Cerebellar nuclear complex (tissue), 1 donor: Measurements from ENCODE around the gene ACOT9.
"Not testable (repeated sequence)": the region's sequence is repeated elsewhere in the genome, so short reads cannot be mapped to it uniquely, and the experiment has no call there.

Experiments
- DNase-seq, 2 experiments: peaks; one replicate each; lab custom pipeline; 2025; lab: John Stamatoyannopoulos, UW

The ACOT9 gene, protein sequence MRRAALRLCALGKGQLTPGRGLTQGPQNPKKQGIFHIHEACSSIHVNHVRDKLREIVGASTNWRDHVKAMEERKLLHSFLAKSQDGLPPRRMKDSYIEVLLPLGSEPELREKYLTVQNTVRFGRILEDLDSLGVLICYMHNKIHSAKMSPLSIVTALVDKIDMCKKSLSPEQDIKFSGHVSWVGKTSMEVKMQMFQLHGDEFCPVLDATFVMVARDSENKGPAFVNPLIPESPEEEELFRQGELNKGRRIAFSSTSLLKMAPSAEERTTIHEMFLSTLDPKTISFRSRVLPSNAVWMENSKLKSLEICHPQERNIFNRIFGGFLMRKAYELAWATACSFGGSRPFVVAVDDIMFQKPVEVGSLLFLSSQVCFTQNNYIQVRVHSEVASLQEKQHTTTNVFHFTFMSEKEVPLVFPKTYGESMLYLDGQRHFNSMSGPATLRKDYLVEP

DNA sequence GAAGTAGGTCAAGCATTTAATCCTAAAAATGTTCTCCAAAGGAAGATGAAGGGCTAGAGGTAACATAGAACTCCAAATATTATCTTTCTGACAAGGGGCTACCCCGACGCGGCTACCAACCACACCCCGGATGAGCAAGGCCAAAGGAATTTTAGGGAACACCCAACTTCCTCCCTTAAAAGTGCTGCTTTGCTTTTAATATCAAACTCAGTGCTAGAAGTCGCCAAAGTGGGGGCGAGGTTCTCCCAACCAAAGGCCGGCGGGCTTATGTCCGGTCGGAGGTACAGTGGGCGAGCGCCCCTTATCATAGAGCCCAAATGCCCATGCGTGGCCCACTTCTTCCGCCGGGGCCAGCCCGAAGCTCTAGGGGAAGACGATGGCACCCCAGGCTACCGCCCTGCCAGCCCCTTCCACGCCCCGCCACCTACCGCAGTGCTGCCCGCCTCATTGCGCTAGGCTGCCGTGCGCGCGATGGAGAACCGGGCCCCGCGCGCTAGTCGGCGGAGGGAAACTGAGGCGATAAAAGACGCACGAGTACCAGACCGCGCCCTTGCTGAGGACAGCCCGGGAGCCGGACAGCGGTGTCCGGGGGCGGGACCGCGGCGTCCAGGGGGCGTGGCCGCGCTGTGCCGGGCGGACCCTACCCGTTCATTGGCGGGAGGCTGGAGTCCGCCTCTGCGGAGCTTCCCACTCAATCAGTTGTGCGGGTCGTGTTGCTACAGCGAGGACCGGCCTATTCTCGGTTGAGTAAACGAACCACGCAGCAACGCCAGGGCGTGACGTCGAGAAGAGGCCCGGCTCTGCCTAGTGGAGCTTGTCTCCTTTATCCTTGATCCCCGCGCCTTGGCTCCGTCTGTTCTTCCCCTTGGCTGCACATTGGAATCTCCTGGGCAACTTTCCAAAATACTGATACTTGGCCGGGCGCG lies at the start of gene ACOT9:
Gene ACOT9 (minus strand): TSS at position 580 of the 926 bp plus-strand sequence. CDS start 132 bp downstream, at position 448.
- DNase-seq = peak in 1 of 2 experiments; percentile 55

DNA sequence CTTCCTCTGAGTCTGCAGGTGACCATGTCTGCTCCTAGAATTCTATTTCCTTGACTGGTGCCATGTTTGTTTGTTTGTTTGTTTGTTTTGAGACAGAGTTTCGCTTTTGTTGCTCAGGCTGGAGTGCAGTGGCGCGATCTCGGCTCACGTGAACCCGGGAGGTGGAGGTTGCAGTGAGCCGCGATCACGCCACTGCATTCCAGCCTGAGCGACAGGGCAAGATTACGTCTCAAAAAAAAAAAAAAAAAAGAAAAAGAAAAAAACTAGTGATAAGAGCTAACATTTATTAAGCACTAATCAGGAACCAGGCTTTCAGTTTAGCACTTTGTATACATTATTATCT lies 47.0 kb upstream of the ACOT9 start:
- DNase-seq = no peak

DNA sequence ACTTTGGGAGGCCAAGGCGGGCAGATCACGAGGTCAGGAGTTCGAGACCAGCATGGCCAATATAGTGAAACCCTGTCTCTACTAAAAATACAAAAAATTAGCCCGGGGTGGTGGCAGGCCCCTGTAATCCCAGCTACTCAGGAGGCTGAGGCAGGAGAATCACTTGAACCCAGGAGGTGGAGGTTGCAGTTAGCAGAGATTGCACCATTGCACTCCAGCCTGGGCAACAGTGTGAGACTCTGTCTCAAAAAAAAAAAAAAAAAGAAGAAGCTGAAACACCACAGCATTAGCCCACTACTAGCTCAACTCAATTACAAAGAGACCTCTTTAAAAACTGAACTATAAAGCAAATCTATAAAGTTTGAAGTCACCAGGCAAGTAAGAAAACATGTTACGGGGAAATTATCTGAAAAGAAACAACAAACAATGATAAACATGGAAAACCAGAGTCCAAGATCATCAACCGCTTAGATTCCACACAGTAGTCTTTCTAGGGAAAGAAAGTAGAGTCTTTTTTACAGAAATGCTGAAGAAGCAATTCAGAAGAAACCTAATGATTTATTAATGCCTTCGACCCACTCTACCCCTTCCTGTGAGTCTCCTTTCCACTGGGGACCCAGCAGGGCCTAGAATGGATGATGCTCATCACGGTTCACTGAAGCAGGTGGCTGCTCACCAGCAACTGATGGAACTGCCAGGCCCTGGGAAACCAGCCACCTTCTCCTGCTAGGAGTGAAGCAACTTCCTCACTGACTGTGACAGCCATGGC lies 46.5 kb upstream of the ACOT9 start:
- DNase-seq = peak in 1 of 2 experiments; percentile 9

DNA sequence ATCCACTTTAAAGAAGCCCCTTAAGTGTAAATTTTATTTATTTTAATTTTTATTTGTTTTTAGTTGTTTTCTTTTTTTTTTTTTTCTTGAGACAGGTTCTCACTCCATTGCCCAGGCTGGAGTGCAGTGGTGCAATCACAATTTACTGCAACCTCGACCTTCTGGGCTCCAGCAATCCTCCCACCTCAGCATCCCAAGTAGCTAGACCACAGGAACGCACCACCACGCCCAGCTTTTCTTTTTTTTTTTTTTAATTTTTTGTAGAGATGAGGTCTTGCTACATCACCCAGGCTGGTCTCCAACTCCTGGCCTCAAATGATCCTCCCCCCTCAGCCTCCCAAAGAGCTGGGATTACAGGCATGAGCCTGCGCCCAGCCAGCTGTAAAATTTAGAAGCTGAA lies 45.9 kb upstream of the ACOT9 start:
- DNase-seq = no peak

DNA sequence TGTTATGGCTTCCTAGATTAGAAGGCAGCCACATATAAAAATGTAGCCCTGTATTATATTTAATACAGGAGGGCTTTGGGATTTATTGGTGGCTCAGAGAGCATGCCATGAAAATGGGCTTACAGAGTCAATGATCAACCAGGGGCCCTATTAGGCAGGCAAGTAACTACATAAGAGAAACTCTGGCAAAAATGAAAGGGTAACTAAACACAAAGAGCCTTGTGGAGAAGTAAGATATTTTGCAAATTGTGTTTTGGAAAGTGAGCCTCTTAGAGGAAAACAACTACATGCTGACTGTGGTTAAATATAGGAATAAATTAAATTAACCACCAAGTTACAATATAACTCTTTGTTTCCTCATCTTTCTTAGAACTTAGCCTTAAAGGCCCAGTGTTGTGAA lies 45.4 kb upstream of the ACOT9 start:
- no peak for DNase-seq

DNA sequence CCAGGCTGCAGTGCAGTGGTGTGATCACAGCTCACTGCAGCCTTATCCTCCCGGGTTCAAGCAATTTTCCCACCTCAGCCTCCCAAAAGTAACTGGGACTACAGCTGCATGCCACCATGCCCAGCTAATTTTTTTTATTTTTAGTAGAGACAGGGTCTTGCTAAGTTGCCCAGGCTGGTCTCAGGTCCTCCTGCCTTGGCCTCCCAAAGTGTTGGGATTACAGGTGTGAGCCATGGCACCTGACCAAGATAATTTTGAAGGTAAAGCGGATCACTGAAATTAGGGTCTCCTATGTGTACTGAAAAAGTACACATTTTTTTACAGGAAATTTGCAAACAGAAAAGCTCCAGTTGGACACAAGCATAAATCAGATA lies 44.7 kb upstream of the ACOT9 start:
- DNase-seq = no peak

DNA sequence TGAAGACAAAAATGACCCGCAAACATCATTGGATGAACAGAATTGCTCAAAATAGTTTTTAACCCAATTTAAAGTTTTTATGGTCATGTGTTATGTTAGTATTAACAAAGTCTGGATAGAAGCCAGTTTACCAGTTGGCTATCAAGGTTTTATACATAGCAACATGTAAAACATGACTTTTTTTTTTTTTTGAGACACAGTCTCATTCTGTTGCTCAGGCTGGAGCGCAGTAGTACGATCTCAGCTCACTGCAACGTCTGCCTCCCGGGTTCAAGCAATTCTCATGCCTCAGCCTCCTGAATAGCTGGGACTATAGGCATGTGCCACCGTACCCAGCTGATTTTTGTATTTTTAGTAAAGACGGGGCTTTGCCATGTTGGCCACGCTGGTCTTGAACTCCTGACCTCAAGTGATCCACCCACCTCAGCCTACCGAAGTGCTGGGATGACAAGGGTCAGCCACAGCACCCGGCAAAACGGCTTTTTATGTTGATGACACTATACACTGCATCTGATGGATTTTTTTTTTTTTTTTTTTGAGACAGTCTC lies 43.3 kb upstream of the ACOT9 start:
- no peak for DNase-seq

DNA sequence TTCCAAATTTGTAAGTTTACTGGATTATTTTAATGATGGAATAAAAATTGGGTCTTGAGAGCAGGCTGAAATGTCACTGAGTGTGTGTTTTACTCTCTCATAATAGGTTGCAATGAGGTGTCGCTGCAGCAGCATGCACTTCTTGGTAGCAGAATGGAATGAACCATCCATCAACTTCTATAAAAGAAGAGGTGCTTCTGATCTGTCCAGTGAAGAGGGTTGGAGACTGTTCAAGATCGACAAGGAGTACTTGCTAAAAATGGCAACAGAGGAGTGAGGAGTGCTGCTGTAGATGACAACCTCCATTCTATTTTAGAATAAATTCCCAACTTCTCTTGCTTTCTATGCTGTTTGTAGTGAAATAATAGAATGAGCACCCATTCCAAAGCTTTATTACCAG lies 42.5 kb upstream of the ACOT9 start:
- no peak for DNase-seq

DNA sequence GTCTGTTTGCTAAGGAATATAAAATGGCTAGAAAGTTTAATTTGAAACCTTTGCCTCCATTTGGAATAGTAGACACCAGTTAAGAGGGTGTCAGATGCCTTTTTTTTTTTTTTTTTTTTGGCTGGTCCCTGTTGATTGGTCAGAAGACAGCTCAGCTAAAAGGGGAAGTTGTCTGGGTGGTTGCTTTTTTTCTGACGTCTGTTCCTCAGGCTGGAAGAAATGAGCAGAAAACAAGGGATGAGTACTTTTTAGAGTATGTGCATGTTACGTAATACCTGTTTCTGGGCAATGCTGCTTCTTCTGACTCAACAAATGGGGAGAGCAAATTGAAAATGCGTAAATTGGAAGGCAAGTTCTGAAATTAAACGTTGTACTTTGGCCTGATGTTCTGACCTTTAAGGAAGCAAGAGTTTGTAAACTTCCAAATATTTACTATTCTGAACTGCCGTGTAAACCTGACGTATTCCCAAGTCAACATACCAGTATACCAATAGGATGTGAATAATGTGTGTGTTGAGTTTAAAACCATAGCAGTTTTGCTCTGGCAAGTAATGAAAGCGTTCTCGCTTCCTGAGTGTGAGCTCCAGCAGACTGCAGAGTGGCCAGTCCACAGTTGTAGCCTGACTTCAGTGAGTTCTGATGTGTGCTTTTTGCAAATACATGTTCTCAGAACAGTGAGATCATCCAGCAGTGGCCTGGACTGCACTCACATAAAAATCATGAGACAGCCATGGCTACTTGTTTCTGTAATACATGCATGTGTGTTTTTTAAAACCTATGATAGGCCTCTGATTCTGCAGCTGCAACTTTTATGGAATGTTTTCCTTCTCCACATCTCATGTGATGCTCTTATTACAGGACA lies 41.6 kb upstream of the ACOT9 start:
- no peak for DNase-seq

DNA sequence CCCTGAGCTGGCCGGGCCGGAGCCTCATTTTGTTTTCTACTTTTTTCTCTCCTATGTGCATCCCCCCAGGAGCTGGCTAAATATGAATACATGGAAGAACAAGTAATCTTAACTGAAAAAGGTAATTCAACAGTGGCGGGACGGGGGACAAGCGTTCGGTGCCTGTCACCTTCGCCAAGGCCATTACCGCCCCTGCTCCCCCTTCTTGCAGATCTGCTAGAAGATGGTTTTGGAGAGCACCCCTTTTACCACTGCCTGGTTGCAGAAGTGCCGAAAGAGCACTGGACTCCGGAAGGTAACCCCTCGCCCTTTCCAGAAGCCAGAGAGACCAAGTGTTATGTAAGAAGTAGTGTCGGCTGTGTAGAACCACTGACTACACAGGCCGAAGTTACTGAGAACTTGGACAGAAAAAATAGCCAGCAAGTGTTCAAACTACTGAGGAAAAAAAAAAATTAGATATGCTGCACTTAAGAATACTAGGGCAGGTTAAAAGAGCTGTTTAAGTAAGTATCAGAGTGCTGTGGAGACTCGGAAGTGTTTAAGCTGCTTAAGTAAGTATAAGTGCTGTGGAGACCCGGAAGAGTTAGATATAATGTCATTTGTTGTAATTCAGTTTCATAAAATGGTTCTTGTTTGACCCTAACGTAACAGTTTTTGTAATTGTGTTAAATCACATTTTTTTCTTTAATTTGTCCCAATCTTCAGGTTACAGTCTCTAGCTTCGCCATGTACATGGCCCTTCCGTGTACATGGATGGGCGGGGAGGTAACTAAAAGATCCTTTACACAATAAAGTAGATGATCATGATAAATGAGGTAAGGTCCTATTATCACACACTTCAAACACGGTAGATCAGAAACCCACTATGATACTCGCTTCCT lies 40.8 kb upstream of the ACOT9 start:
- no peak for DNase-seq

DNA sequence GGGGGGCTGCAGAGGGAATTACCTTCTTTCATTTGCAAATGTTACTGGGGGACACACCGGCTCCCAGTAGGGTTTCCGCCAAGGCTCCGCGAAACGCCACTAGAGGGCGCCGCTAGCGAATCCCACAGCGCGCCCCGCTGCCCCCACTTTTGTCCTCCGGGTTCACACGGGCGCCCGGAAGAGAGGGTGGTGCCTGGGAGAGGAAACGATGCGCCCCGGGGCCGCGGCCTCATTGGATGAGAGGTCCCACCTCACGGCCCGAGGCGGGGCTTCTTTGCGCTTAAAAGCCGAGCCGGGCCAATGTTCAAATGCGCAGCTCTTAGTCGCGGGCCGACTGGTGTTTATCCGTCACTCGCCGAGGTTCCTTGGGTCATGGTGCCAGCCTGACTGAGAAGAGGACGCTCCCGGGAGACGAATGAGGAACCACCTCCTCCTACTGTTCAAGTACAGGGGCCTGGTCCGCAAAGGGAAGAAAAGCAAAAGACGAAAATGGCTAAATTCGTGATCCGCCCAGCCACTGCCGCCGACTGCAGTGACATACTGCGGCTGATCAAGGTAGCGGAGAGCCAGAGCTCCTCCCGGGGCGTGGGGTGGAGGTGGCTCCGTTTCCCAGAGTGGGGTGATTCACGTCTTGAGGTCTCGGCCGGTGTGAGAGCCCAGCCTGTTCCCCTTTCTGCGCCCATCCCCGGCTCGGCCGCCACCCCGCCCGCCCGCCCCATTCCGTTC lies 40.0 kb upstream of the ACOT9 start, which contains the start of gene SAT1:
Gene SAT1 (plus strand): TSS at position 311 of the 726 bp plus-strand sequence. CDS start 179 bp downstream, at position 490.
- DNase-seq = peak; percentile 53 to 80

DNA sequence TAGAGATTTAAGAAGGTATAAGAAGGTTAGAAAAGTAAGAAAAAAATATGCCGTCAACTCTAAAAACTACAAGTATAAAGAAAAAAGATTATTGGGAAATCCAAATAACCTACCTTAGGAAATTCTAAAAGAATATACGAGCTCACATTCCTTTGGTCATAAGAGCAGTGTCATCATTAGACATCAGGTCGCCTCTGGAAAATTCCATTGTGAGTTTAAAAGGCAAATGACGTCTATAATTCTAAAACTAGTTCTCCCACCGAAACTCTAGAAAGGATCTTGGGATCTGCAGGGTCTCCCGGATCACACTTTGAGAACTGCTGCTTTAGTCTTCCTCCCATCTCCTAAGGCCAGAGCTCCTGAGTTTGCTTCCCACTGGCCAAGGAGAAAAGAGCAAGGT lies 39.4 kb upstream of the ACOT9 start:
- DNase-seq = no peak

DNA sequence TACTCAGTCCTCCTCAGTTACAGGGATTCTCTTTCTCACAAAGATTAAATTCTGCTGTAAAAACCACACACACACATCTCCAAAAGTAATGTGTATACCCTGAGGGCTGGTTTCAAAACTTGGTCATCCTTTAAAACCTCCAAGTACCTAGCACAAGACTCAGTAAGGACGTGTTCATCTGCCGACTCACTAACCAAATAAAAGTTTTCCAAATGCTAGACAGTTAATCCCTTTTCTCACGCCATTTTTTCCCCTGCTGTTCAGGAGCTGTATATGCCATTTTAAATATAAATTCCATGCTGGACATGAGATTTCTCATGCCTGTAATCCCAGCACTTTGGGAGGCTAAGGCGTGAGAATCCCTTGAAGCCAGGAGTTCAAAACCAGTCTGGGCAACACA lies 35.9 kb upstream of the ACOT9 start:
- DNase-seq = no peak

DNA sequence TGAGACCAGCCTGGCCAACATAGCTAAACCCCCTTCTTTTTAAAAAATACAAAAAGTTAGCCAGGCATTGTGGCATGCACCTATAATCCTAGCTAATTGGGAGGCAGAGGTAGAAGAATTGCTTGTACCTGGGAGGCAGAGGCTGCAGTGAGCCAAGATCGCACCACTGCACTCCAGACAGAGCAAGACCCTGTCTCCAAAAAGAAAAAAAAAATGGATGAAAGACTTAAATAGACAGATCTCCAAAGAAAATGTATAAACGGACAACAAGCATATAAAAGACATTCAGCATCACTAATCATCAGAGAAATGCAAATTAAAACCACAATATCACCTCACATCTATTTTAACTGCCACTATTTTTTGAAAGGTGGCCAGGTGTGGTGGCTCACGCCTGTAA lies 33.3 kb upstream of the ACOT9 start:
- DNase-seq = no peak

DNA sequence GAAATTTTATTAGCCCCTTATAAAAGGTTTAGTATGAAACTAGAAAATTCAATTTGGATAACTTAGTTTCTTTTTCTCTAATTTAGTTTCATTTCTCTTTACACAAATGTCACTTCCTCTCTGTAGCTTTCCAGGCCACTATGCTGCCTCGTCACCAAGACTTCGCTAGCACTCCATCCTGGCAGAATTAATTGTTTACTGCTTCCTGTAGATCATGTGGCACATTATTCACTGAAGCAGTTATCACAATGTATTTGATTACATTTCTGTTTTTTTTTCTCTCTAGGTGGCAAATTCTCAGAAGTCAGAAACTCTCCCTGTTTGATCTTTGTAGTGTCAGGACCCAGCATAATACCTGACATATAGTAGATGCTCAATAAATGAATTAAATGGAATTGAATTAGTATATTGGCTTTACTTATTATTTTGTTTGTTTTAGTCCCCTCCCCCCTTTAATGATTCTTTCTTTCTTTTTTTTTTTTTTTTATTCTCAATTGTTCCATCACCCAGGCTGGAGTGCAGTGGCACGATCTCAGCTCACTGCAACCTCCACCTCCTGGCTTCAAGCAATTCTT lies 30.6 kb upstream of the ACOT9 start:
- DNase-seq = no peak

DNA sequence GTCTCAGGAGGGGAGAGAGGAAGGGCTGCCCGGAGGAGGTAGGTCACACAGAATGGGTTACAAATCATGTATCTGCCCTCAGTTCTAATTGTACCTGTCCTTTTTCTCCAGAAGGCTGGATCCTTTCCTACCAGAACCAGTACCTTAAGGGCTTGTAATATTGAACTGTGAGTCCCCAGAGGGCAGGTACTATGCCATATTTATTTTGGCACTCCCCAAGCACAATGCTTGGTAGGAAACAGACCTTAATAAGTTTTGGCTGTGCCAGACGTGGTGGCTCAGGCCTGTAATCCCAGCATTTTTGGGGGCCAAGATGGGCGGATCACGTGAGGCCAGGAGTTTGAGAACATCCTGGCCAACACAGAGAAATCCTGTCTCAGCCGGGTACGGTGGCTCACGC lies 28.0 kb upstream of the ACOT9 start:
- DNase-seq = not testable (repeated sequence)

DNA sequence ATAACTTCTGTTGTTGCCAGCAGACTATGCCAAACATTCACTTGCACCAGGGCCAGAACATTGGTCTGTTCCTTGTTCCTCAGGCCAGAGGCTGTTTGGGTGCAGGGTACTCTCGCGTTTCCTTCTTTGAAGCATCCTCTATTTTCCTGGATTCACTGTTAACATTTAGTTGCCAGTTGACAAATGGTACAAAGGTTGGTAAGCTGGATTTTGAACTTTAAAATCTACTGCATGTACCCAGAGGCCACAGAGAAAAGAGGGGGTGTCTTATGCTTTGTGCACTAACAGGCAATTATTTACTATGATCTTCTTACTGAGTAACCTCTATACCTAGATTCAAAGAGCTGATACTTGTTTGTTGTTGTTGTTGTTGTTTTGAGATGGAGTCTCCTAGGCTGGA lies 27.1 kb upstream of the ACOT9 start:
- no peak for DNase-seq

DNA sequence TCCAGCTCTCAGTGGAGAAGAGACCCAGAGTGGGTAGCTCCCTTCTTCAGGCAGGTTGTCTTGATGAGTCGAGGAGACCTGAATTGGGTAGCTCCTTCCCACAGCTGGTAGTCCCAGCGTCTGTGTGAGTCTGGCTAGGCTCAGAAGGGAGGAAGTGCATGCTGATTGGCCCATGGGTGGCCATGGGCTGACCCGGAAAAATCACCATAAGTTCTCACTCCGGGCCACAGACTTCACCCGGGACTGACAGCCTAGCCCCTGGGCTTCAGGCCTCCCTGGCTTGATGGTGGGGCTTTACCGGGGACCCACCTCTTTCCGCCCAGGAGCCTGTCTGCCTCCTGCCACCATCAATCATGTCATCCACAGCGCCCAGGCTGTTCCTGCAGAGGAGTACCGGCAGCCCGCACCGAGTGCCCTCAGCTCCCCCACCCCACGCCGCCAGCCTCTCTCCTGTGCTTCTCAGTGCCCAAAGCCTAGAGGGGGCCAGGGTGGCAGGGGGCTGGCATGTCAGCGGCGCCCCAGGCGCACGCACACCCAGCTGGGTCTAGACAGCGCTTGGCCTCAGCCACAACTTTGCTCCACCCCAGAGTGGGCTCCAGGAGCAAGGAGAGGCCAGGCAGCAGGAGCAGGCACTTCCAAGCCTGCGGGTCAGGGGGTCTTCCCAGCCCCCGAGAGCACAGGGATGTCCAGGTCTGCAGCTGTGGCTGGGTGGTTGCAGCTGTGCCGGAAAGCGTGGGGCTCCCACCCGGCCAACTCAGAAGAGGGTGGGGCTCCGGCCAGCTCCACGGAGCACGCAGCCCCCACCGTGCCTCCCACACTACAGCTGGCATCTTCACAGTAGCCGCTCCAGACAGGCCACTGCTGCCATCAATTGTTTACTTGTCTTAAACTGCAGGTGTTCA lies 23.8 kb upstream of the ACOT9 start:
- no peak for DNase-seq
